OCI-LY1 (cell line): ENCODE data around the gene CHPF2.

Experiments
- H2AFZ ChIP-seq: fragments of 200-600 bp; sonication (generic), shearing (Covaris generic); 2 replicates; pipeline ENCODE4 v1.6.0; 2014; ENCODE audit warnings: antibody characterized with exemption, mild to moderate bottlenecking, low read length
- H3F3A ChIP-seq: fragments of 200-600 bp; sonication (generic), shearing (Covaris generic); 2 replicates; pipeline ENCODE4 v1.6.0; 2014; ENCODE audit warnings: mild to moderate bottlenecking, antibody characterized with exemption, low read length, moderate library complexity; ENCODE audit not compliant: insufficient read depth
- H3K27ac ChIP-seq: fragments of 200-600 bp; sonication (generic); 2 replicates; pipeline ENCODE4 v1.5.1; 2014; ENCODE audit warnings: low read length, mixed run types, mild to moderate bottlenecking, low read depth; ENCODE audit not compliant: poor library complexity, severe bottlenecking
- H3K27me3 ChIP-seq: fragments of 200-600 bp; sonication (generic); 2 replicates; pipeline ENCODE4 v1.6.0; 2014; ENCODE audit warnings: antibody characterized with exemption, mild to moderate bottlenecking, low read length, moderate library complexity; ENCODE audit not compliant: insufficient read depth
- H3K36me3 ChIP-seq: fragments of 200-600 bp; sonication (generic); 2 replicates; pipeline ENCODE4 v1.6.1; 2014; ENCODE audit warnings: mild to moderate bottlenecking, antibody characterized with exemption, low read length, moderate library complexity, mixed read lengths; ENCODE audit not compliant: insufficient read depth
- H3K4me1 ChIP-seq: fragments of 200-600 bp; sonication (generic); 2 replicates; pipeline ENCODE4 v1.5.1; 2014; ENCODE audit warnings: mild to moderate bottlenecking, low read length, moderate library complexity; ENCODE audit not compliant: insufficient read depth, severe bottlenecking
- H3K4me2 ChIP-seq: fragments of 200-600 bp; sonication (generic), shearing (Covaris generic); 2 replicates; pipeline ENCODE4 v1.6.1; 2014; ENCODE audit warnings: low read length
- H3K4me3 ChIP-seq: fragments of 200-600 bp; sonication (generic); 2 replicates; pipeline ENCODE4 v1.5.1; 2014; ENCODE audit warnings: low read length, low read depth, mild to moderate bottlenecking, mixed read lengths; ENCODE audit not compliant: poor library complexity, severe bottlenecking
- H3K79me2 ChIP-seq: fragments of 200-600 bp; shearing (Covaris generic); 2 replicates; pipeline ENCODE4 v1.6.1; 2016; ENCODE audit warnings: mixed run types, low read length, mixed read lengths; ENCODE audit not compliant: insufficient read depth
- H3K9ac ChIP-seq: fragments of 200-600 bp; sonication (generic), shearing (Covaris generic); 2 replicates; pipeline ENCODE4 v1.6.1; 2014; ENCODE audit warnings: mild to moderate bottlenecking, low read length, mixed read lengths
- H3K9me2 ChIP-seq: fragments of 200-600 bp; sonication (generic), shearing (Covaris generic); 2 replicates; pipeline ENCODE4 v1.6.1; 2014; ENCODE audit warnings: low read depth, mild to moderate bottlenecking, low read length, mixed read lengths
- H3K9me3 ChIP-seq: fragments of 200-600 bp; shearing (Covaris generic); 2 replicates; pipeline ENCODE4 v1.6.1; 2014; ENCODE audit warnings: low read length, mixed read lengths
- H4K20me1 ChIP-seq: fragments of 200-600 bp; sonication (generic), shearing (Covaris generic); 2 replicates; pipeline ENCODE4 v1.6.0; 2016; ENCODE audit warnings: mild to moderate bottlenecking, low read length; ENCODE audit not compliant: insufficient read depth
- CTCF ChIP-seq: fragments of 200-600 bp; sonication (generic), shearing (Covaris generic); IDR thresholded peaks from 2 replicates; pipeline ENCODE4 v1.5.1; 2017; ENCODE audit warnings: mild to moderate bottlenecking, antibody characterized with exemption, low read length, moderate library complexity, mixed read lengths
- EZH2 ChIP-seq: fragments of 200-600 bp; sonication (generic), shearing (Covaris generic); IDR thresholded peaks from 2 replicates; pipeline ENCODE4 v1.8.0; 2017; ENCODE audit warnings: borderline replicate concordance, mixed run types, mild to moderate bottlenecking, antibody characterized with exemption, low read length, moderate library complexity, mixed read lengths

Gene CHPF2

GRCh38 chr7:151231080-151231479 is 1.2 kb upstream of the CHPF2 start:
- no peak overlapping the region for H3K9ac ChIP-seq
- peaks cover 18% of the 10 kb centered on the region for H3K79me2 ChIP-seq
- no peaks in the 10 kb centered on the region for H3K27me3 ChIP-seq
- no peak overlapping the region for H2AFZ ChIP-seq
- H3K36me3 ChIP-seq, result peaks cover 26% of the 10 kb centered on the region
- H3F3A ChIP-seq, result no peaks in the 10 kb centered on the region
- H3K27ac ChIP-seq, result no peak overlapping the region
- peaks cover 33% of the 10 kb centered on the region for H3K4me1 ChIP-seq
- no peak for TF ChIP-seq EZH2
- no peak for TF ChIP-seq CTCF
- H4K20me1 ChIP-seq, result no peaks in the 10 kb centered on the region
- no peaks in the 10 kb centered on the region for H3K9me2 ChIP-seq
- no peaks in the 10 kb centered on the region for H3K9me3 ChIP-seq
- H3K4me2 ChIP-seq, result no peak overlapping the region
- no peak overlapping the region for H3K4me3 ChIP-seq

- Histone ChIP-seq H3K36me3 (peaks cover 46% of the 10 kb centered on the region), H3K9ac (peak overlapping the region; percentile 93), H3K4me3 (peak overlapping the region; percentile 91), H3K4me1 (peaks cover 22% of the 10 kb centered on the region), H3K9me2 (no peaks in the 10 kb centered on the region), H3F3A (no peaks in the 10 kb centered on the region), H2AFZ (no peak overlapping the region), H3K27ac (peak overlapping the region; percentile 10), H3K27me3 (no peaks in the 10 kb centered on the region), H4K20me1 (no peaks in the 10 kb centered on the region), H3K4me2 (peak overlapping the region; percentile 96), H3K9me3 (no peaks in the 10 kb centered on the region), H3K79me2 (peaks cover 11% of the 10 kb centered on the region; the same call in 1 of the 2 replicates)
- TF ChIP-seq CTCF (no peak), EZH2 (no peak)
Measured at GRCh38 chr7:151232917-151233701, 826 bp downstream of the CHPF2 start.

- H4K20me1 ChIP-seq, result no peaks in the 10 kb centered on the region
- TF ChIP-seq CTCF (no peak), EZH2 (no peak)
- H3K27me3 ChIP-seq, result no peaks in the 10 kb centered on the region
- no peaks in the 10 kb centered on the region for H3K9me2 ChIP-seq
- H3K4me2 ChIP-seq, result peak overlapping the region; percentile 96
- no peak overlapping the region for H3K27ac ChIP-seq
- H3K36me3 ChIP-seq, result peaks cover 51% of the 10 kb centered on the region
- no peak overlapping the region for H2AFZ ChIP-seq
- peak overlapping the region; percentile 91 for H3K4me3 ChIP-seq
- H3K9ac ChIP-seq, result peak overlapping the region; percentile 93
- H3F3A ChIP-seq, result no peaks in the 10 kb centered on the region
- H3K79me2 ChIP-seq, result peaks cover 11% of the 10 kb centered on the region; the same call in 1 of the 2 replicates
- H3K4me1 ChIP-seq, result peaks cover 21% of the 10 kb centered on the region
- H3K9me3 ChIP-seq, result no peaks in the 10 kb centered on the region
Measured at GRCh38 chr7:151233804-151234203, 1.5 kb downstream of the CHPF2 start.
